Gastroesophageal sphincter (tissue), 4 donors: ENCODE results near the gene KIAA1210. TPM values are rescaled to one million over a fixed set of nuclear protein-coding genes. Genes with fewer than 3 reads are reported as not detected.
"Not testable (repeated sequence)": the region's sequence is repeated elsewhere in the genome, so short reads cannot be mapped to it uniquely, and the experiment has no call there.

ENCODE experiments used
- ATAC-seq: fragments of 150-250 bp; one replicate; pipeline ENCODE4 v1.9.1; 2016; ENCODE audit warnings: mild to moderate bottlenecking, moderate library complexity
- H3K27ac ChIP-seq, 4 donors: fragments of 200-600 bp; sonication (generic) in 3 of 4; 1 replicate in 3 of 4; 2 replicates in 1 of 4; pipeline ENCODE4 v1.5.1; 2016 to 2019
- H3K27me3 ChIP-seq: fragments of 200-600 bp; sonication (generic); one replicate; pipeline ENCODE4 v1.5.1; 2019
- H3K36me3 ChIP-seq, 2 donors: fragments of 200-600 bp; sonication (generic); one replicate each; pipeline ENCODE4 v1.5.1; 2019; ENCODE audit warnings: control low read depth in 1 of 2
- H3K4me1 ChIP-seq, 3 donors: fragments of 200-600 bp; sonication (generic); 1 replicate in 2 of 3; 2 replicates in 1 of 3; pipeline ENCODE4 v1.5.1; 2016 to 2019; ENCODE audit warnings: control low read depth in 2 of 3
- H3K4me3 ChIP-seq, 2 donors: fragments of 200-600 bp; sonication (generic); one replicate each; pipeline ENCODE4 v1.5.1; 2019; ENCODE audit warnings: mild to moderate bottlenecking in 1 of 2, moderate library complexity in 1 of 2
- H3K9me3 ChIP-seq, 3 donors: fragments of 200-600 bp; sonication (generic); one replicate each; pipeline ENCODE4 v1.5.1; 2017 to 2019; ENCODE audit warnings: control low read depth in 2 of 3
- EP300 ChIP-seq: sonication (generic); formaldehyde crosslinking; IDR thresholded peaks from one replicate; pipeline ENCODE4 v1.6.1; 2017; ENCODE audit warnings: antibody characterized with exemption, mild to moderate bottlenecking
- POLR2A ChIP-seq, 2 donors: fragments of 450-650 bp; IDR thresholded peaks; one replicate each; pipeline ENCODE4 v1.6.1; 2017; ENCODE audit warnings: antibody characterized with exemption in 2 of 2, mild to moderate bottlenecking in 2 of 2, moderate library complexity in 1 of 2
- POLR2AphosphoS5 ChIP-seq: sonication (generic); formaldehyde crosslinking; IDR thresholded peaks from one replicate; pipeline ENCODE4 v1.6.1; 2017; ENCODE audit warnings: antibody characterized with exemption
- WGBS, 2 donors: methylation state at CpG; one replicate each; pipeline ENCODE4 v1.1.5; 2018; ENCODE audit warnings: low coverage in 1 of 2; 5-methylcytosine and 5-hydroxymethylcytosine counted together
- total RNA-seq, 4 donors: library from RNA; depleted of rRNA; stranded (reverse); fragments of >200 nt; gene quantifications; one replicate each; pipeline ENCODE4 v1.1.0, GENCODE V29; 2016
- TF ChIP-seq, protein P1 (sequence below), 4 experiments: fragments of 200-600 bp in 2 of 4; fragments of 450-650 bp in 2 of 4; sonication (generic) in 1 of 4; IDR thresholded peaks; one replicate each; pipeline ENCODE4 v1.5.1; 2017 to 2019; ENCODE audit warnings: antibody characterized with exemption in 4 of 4, mild to moderate bottlenecking in 2 of 4, moderate library complexity in 2 of 4

The KIAA1210 gene
- total RNA-seq, 4 donors from 2014 or later, result 0.12 TPM; not detected in 3

DNA sequence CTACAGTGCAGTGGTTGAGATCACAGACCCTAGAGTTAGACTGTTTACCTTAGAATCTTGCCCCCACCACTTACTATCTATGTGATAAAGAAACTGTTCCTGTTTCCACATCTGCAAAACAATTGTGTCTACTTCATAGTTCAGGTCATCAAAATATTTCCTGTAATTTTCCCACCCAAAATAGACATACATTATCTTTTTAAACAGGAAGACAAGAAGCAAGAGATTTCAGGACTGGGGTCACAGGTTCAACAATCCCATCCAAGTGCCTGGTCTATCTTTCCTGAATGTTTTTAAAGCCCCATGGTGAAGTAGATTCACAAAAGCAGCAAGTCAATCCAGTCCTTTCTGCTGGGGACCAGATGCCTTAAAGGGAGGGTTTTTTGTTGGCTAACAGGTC is 96.6 kb downstream of the KIAA1210 start:
- no peak overlapping the region for H3K4me3 ChIP-seq
- no peaks in the 10 kb centered on the region for H3K9me3 ChIP-seq
- no peaks in the 10 kb centered on the region for H3K27me3 ChIP-seq
- H3K36me3 ChIP-seq, result no peaks in the 10 kb centered on the region
- H3K27ac ChIP-seq, result no peak overlapping the region
- TF ChIP-seq POLR2AphosphoS5 (no peak), EP300 (no peak), POLR2A (IDR thresholded peaks at IDR 0.05) (no peak)
- TF ChIP-seq, protein P1, sequence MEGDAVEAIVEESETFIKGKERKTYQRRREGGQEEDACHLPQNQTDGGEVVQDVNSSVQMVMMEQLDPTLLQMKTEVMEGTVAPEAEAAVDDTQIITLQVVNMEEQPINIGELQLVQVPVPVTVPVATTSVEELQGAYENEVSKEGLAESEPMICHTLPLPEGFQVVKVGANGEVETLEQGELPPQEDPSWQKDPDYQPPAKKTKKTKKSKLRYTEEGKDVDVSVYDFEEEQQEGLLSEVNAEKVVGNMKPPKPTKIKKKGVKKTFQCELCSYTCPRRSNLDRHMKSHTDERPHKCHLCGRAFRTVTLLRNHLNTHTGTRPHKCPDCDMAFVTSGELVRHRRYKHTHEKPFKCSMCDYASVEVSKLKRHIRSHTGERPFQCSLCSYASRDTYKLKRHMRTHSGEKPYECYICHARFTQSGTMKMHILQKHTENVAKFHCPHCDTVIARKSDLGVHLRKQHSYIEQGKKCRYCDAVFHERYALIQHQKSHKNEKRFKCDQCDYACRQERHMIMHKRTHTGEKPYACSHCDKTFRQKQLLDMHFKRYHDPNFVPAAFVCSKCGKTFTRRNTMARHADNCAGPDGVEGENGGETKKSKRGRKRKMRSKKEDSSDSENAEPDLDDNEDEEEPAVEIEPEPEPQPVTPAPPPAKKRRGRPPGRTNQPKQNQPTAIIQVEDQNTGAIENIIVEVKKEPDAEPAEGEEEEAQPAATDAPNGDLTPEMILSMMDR (IDR thresholded peaks at IDR 0.05), result no peak
- H3K4me1 ChIP-seq, result no peaks in the 10 kb centered on the region
- no peak for ATAC-seq

DNA sequence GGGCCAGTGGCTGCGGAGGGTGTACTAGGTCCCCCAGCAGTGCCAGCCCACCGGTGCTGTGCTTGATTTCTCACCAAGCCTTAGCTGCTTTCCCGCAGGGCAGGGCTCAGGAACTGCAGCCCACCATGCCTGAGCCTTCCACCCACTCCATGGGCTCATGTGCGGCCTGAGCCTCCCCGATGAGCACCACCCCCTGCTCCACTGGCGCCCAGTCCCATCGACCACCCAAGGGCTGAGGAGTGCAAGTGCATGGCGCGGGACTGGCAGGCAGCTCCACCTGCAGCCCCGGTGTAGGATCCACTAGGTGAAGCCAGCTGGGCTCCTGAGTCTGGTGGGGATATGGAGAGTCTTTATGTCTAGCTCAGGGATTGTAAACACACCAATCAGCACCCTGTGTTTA is 98.0 kb downstream of the KIAA1210 start:
- H3K27ac ChIP-seq, H3K4me1 ChIP-seq, H3K9me3 ChIP-seq, H3K36me3 ChIP-seq, H3K27me3 ChIP-seq, ATAC-seq, H3K4me3 ChIP-seq: not testable (repeated sequence)
- no CpG with 5 or more reads among the region's 10 CpGs for WGBS, 2 donors

DNA sequence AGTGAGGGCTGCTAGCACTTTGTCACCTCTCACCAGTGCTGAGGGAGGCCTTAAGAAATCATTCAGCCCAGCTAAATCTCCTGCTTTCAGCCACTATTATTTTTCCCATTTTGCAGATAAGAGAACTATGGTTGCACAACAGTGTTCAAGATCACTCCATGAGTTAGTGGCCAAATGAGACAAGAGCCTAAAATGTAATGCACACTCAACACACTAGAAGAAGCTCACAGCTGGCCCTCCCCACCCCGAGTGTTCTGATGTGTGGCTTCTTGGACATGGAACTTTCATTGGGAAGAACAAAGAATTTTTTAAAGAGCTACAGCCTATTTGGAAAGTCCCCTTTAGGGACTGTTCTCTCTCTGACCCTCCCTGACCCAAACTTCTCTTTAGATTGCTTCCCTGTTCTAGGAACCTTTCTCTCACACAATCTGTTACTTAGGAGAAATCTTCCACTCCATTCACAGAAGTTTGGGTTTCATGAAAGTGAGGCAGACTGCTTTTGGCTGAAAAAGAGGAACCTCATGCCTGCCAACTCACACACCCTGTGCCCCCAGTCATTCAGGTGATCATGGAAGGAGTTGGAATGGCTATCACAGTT is 98.8 kb downstream of the KIAA1210 start:
- no peaks in the 10 kb centered on the region for H3K4me1 ChIP-seq
- no peaks in the 10 kb centered on the region for H3K36me3 ChIP-seq
- H3K27me3 ChIP-seq, result no peaks in the 10 kb centered on the region
- no peaks in the 10 kb centered on the region for H3K9me3 ChIP-seq
- no peak for ATAC-seq
- H3K27ac ChIP-seq, result no peak overlapping the region
- TF ChIP-seq POLR2A (IDR thresholded peaks at IDR 0.05) (no peak), POLR2AphosphoS5 (no peak), EP300 (no peak)
- TF ChIP-seq, protein P1 (IDR thresholded peaks at IDR 0.05), result no peak
- H3K4me3 ChIP-seq, result no peak overlapping the region
- 75% methylated on average over 1 of the region's 1 CpG; no CpG with 5 or more reads in 1 of the 2 donors for WGBS, 2 donors

Other genes starting within 250 kb of the KIAA1210 start
- gene LONRF3, start 153.2 kb downstream of the KIAA1210 start, total RNA-seq, result 10 to 100 TPM; 15.4 to 24.1 (median 17.7) TPM
- not detected for gene CT47C1, start 54.8 kb downstream of the KIAA1210 start, total RNA-seq
- 100 to 1,000 TPM; 114 to 152 (median 139) TPM for gene PGRMC1, start 108.5 kb upstream of the KIAA1210 start, total RNA-seq